ENCODE measurements around the gene SIK2. TPM values are rescaled to one million over a fixed set of nuclear protein-coding genes. Genes with fewer than 3 reads are reported as not detected.

Gene SIK2
- polyA plus RNA-seq, 1 donor from 2014 or later: 9.0 TPM

- no peak overlapping the region for H3K27ac ChIP-seq (ENCODE audit: low read length)
- H3K4me2 ChIP-seq (ENCODE audit: low read length): no peak overlapping the region
- no peaks in the 10 kb centered on the region for H3K79me2 ChIP-seq (replicated peaks; ENCODE audit: insufficient read depth, low read length)
- H3K9me2 ChIP-seq (ENCODE audit: insufficient read depth, low read length): no peaks in the 10 kb centered on the region
- H3K9me3 ChIP-seq (ENCODE audit: low read length): no peaks in the 10 kb centered on the region
- no peak overlapping the region for H2AFZ ChIP-seq (ENCODE audit: low read depth, low read length)
- no peak overlapping the region for H3K4me3 ChIP-seq (ENCODE audit: low read length)
- H3K9ac ChIP-seq (ENCODE audit: low read length): no peak overlapping the region
- TF ChIP-seq, protein P1, sequence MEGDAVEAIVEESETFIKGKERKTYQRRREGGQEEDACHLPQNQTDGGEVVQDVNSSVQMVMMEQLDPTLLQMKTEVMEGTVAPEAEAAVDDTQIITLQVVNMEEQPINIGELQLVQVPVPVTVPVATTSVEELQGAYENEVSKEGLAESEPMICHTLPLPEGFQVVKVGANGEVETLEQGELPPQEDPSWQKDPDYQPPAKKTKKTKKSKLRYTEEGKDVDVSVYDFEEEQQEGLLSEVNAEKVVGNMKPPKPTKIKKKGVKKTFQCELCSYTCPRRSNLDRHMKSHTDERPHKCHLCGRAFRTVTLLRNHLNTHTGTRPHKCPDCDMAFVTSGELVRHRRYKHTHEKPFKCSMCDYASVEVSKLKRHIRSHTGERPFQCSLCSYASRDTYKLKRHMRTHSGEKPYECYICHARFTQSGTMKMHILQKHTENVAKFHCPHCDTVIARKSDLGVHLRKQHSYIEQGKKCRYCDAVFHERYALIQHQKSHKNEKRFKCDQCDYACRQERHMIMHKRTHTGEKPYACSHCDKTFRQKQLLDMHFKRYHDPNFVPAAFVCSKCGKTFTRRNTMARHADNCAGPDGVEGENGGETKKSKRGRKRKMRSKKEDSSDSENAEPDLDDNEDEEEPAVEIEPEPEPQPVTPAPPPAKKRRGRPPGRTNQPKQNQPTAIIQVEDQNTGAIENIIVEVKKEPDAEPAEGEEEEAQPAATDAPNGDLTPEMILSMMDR (IDR thresholded peaks at IDR 0.05; ENCODE audit: poor library complexity, severe bottlenecking): no peak
- TF ChIP-seq EP300 (conservative IDR thresholded peaks at IDR 0.05; ENCODE audit: poor library complexity, severe bottlenecking): no peak
- TF ChIP-seq TAF1 (IDR thresholded peaks at IDR 0.05; ENCODE audit: low read depth): no peak
- no peak for TF ChIP-seq SMC3 (conservative IDR thresholded peaks at IDR 0.05; ENCODE audit: poor library complexity)
- TF ChIP-seq MXI1 (conservative IDR thresholded peaks at IDR 0.05; ENCODE audit: poor library complexity, severe bottlenecking): no peak
- TF ChIP-seq POLR2AphosphoS5 (IDR thresholded peaks at IDR 0.05): no peak
- H3K27me3 ChIP-seq (ENCODE audit: insufficient read depth, low read depth, low read length): no peaks in the 10 kb centered on the region
- H3F3A ChIP-seq (ENCODE audit: insufficient read depth, low read length, poor library complexity, severe bottlenecking): no peaks in the 10 kb centered on the region
- no peaks in the 10 kb centered on the region for H4K20me1 ChIP-seq (ENCODE audit: insufficient read depth)
- no peaks in the 10 kb centered on the region for H3K36me3 ChIP-seq (ENCODE audit: insufficient read depth, low read length)
Observed at GRCh38 chr11:111639226-111639925, 37.1 kb downstream of the SIK2 start.

DNA sequence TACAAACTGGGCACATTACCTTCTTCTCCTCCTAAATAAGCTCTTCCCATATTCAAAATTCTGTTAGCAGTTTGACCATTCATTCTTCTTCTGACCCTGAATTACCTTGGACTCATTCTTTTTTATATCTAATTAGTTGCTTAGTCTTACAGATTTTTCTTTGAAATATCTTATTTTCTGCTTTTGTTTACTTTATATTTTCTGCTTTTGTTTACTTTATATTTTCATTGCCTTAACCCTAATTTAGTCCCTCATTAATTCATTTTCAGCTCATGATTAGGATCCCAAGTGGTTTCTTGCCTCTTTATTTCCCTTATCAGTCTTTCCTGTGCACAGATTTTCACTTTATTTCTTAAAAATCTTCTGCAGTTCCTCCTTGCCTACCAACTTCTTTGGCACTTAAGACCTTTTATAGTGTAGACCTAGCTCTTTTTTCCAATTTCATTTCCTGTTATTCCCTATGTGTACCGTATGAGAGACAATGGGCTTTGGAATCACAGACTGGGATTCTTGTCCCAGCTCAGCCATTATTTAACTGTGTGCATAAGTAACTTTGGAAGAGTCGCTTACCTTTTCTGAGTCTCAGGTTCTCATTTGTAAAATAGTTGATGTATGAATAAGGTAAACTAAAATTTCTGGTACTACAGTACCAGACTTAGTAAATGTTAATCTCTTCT lies 39.2 kb downstream of the SIK2 start:
- Histone ChIP-seq H3F3A (ENCODE audit: insufficient read depth, low read length, poor library complexity, severe bottlenecking) (no peaks in the 10 kb centered on the region), H3K36me3 (ENCODE audit: insufficient read depth, low read length) (no peaks in the 10 kb centered on the region), H3K27ac (ENCODE audit: low read length) (no peak overlapping the region), H3K9me2 (ENCODE audit: insufficient read depth, low read length) (no peaks in the 10 kb centered on the region), H3K27me3 (ENCODE audit: insufficient read depth, low read depth, low read length) (no peaks in the 10 kb centered on the region), H4K20me1 (ENCODE audit: insufficient read depth) (no peaks in the 10 kb centered on the region), H3K9ac (ENCODE audit: low read length) (no peak overlapping the region), H2AFZ (ENCODE audit: low read depth, low read length) (no peak overlapping the region), H3K79me2 (replicated peaks; ENCODE audit: insufficient read depth, low read length) (no peaks in the 10 kb centered on the region), H3K4me2 (ENCODE audit: low read length) (no peak overlapping the region), H3K4me3 (ENCODE audit: low read length) (no peak overlapping the region), H3K9me3 (ENCODE audit: low read length) (no peaks in the 10 kb centered on the region)
- TF ChIP-seq MXI1 (conservative IDR thresholded peaks at IDR 0.05; ENCODE audit: poor library complexity, severe bottlenecking) (no peak), RAD21 (conservative IDR thresholded peaks at IDR 0.05) (no peak), POLR2AphosphoS5 (IDR thresholded peaks at IDR 0.05) (no peak), SMC3 (conservative IDR thresholded peaks at IDR 0.05; ENCODE audit: poor library complexity) (no peak), REST (IDR thresholded peaks at IDR 0.05; ENCODE audit: borderline replicate concordance) (no peak), TAF1 (IDR thresholded peaks at IDR 0.05; ENCODE audit: low read depth) (no peak), EP300 (conservative IDR thresholded peaks at IDR 0.05; ENCODE audit: poor library complexity, severe bottlenecking) (no peak), EZH2 (IDR thresholded peaks at IDR 0.05; ENCODE audit: borderline replicate concordance, insufficient read depth, low read length, poor library complexity, severe bottlenecking) (no peak)
- TF ChIP-seq, protein P1 (IDR thresholded peaks at IDR 0.05; ENCODE audit: poor library complexity, severe bottlenecking): no peak

Measured in neural cell (in vitro differentiated cells).